Activated naive CD4-positive, alpha-beta T cell treated with anti-CD3 and anti-CD28 coated beads, Interleukin-2, amount 50 U/mL, for 16 hours (primary cell): Measurements from ENCODE around the gene MTF2.
A peak's percentile ranks its signal among the peaks of the same experiment; 100 is the strongest.
"Not testable (repeated sequence)": the region's sequence is repeated elsewhere in the genome, so short reads cannot be mapped to it uniquely, and the experiment has no call there.

Experiments used
- DNase-seq: peaks from one replicate; pipeline ENCODE4 v3.0.0-alpha.2; 2020

The MTF2 gene

GRCh38 chr1:93143769-93144168 lies 64.7 kb downstream of the MTF2 start:
- no peak for DNase-seq

- no peak for DNase-seq
Measured at GRCh38 chr1:93148001-93148400, 68.9 kb downstream of the MTF2 start.

- DNase-seq = no peak
Measured at GRCh38 chr1:93150729-93151128, 71.6 kb downstream of the MTF2 start.

- DNase-seq = no peak
Measured at GRCh38 chr1:93151474-93151873, 72.4 kb downstream of the MTF2 start.

GRCh38 chr1:93152835-93153234 lies 73.8 kb downstream of the MTF2 start:
- DNase-seq = no peak

- no peak for DNase-seq
Measured at GRCh38 chr1:93154898-93155297, 75.8 kb downstream of the MTF2 start.

GRCh38 chr1:93155335-93155734 lies 76.3 kb downstream of the MTF2 start:
- DNase-seq = no peak

GRCh38 chr1:93159337-93159736 lies 80.3 kb downstream of the MTF2 start:
- no peak for DNase-seq

GRCh38 chr1:93163314-93163713 lies 84.2 kb downstream of the MTF2 start:
- not testable (repeated sequence) for DNase-seq

- DNase-seq = no peak
Measured at GRCh38 chr1:93164816-93165215, 85.7 kb downstream of the MTF2 start.

- not testable (repeated sequence) for DNase-seq
Measured at GRCh38 chr1:93165895-93166294, 86.8 kb downstream of the MTF2 start.

GRCh38 chr1:93167006-93167405 lies 87.9 kb downstream of the MTF2 start:
- DNase-seq = no peak

- not testable (repeated sequence) for DNase-seq
Measured at GRCh38 chr1:93170141-93170678, 91.1 kb downstream of the MTF2 start.

GRCh38 chr1:93171549-93172034 lies 92.5 kb downstream of the MTF2 start:
- no peak for DNase-seq

- no peak for DNase-seq
Measured at GRCh38 chr1:93172778-93173177, 93.7 kb downstream of the MTF2 start.

GRCh38 chr1:93174638-93175037 lies 95.6 kb downstream of the MTF2 start:
- DNase-seq = not testable (repeated sequence)

GRCh38 chr1:93177991-93178390 lies 98.9 kb downstream of the MTF2 start:
- DNase-seq = no peak

- no peak for DNase-seq
Measured at GRCh38 chr1:93178418-93178817, 99.3 kb downstream of the MTF2 start.

GRCh38 chr1:93179886-93180722 lies 101.0 kb downstream of the MTF2 start, which contains the start of gene TMED5:
TSS of gene TMED5 (minus strand) at chr1:93180413. CDS start at chr1:93180242, 171 bp downstream.
- peak; percentile 94 for DNase-seq

- DNase-seq = peak; percentile 62
Measured at GRCh38 chr1:93180723-93181613, 101.9 kb downstream of the MTF2 start, which contains the start of gene CCDC18. TSS of gene CCDC18 (plus strand) at chr1:93180724. CDS start at chr1:93183362, 2,638 bp downstream.

GRCh38 chr1:93186667-93187066 lies 107.6 kb downstream of the MTF2 start:
- no peak for DNase-seq
